DMS53 (cell line): ENCODE data around the gene PTPRN2.
A peak's percentile ranks its signal among the peaks of the same experiment; 100 is the strongest.

Experiments used
- DNase-seq: peaks from one replicate; lab custom pipeline; 2025; lab: John Stamatoyannopoulos, UW

The PTPRN2 gene

DNA sequence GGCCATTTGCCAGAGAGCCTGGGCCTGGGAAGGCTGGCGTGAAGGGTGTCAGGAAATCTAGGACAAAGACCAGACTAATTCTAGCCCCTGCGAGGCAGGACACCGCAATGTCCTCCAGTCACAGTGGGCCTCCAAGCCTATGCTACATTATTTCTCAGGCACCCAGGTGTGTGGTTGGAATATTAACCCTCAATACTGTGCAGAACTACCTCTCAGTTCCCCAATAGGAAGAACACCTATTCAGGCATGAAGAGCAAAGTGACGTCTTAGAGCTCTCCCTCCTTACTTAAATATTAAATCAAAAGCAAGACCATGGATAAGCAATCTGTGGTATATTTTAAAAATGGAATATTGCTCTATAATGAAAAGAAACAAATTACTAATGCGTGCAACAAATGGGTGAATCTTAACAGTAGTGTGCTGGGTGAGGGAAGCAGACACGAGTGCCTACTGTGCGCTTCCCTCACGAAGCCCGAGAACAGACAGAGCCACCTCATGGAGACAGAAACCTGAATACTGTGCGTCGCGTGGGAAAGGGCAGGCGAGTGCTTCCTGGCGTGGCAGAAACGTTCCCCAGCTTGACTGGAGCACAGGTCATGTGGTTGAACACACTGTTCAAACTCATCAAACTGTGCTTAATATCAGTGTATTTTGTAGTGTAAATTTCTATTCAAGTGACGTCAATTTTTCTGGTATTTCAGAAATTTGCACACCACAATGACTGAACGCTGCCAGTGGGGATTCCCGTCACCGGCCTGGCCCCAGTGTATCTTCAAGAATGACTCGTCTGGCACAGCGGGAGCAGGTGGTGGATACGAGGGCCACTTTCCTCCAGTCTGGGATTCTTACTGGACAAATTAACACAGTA, 15.5 kb upstream of the PTPRN2 start:
- no peak for DNase-seq

DNA sequence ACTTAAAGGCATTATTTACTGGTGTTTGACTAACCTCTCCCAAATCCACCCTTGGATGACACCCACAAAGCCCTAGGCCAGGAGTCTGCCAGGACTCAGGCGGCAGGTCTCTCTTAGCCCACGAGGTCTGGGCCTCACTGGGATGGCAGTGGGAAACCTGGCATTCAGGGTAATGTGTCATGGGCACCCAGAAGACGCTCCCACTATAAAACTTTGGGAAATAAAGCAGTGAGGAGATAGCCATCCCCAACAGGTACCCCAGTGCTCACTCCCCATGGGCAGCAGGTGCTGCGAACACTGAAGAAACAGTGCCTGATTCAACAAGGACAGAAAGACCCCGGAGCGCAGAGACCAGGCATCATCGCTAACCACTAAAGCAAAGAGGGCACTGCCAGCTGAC, 14.4 kb upstream of the PTPRN2 start:
- DNase-seq = no peak

DNA sequence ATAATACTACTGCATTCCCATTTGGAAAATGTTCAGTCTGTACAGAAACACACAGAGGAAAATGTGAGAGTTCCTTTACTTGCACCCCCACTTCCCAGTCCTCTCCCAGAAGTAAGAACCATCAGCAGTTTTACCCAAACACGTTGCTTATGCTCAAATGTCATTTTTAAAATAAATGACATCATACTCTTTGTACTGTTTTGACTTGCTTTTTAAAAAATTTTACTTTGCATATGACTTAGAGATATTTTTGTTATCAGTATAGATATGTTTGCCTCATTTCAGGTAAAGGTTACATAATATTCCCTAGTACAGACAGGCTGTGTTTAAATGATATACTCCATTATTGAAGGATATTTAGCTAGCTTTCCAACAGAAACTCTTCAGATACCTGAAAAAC, 13.5 kb upstream of the PTPRN2 start:
- DNase-seq = no peak

DNA sequence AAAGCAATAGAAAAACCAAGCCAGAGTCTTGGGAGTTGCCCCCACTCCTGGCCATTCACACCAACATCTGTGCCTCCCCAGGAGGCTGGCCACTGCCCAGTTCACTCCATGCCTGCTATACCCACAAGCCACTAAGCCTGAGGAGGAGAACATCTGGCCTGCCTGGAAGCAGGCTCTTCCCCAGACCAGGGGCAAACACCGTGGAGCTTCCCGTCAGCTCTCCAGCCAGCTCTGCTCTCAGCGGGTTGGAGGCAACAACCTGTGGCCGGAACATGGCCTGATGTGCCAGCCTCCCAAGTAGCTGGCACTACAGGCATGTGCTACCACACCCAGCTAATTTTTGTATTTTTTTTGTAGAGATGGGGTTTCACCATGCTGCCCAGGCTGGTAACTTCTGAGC, 9.1 kb upstream of the PTPRN2 start:
- DNase-seq = no peak

DNA sequence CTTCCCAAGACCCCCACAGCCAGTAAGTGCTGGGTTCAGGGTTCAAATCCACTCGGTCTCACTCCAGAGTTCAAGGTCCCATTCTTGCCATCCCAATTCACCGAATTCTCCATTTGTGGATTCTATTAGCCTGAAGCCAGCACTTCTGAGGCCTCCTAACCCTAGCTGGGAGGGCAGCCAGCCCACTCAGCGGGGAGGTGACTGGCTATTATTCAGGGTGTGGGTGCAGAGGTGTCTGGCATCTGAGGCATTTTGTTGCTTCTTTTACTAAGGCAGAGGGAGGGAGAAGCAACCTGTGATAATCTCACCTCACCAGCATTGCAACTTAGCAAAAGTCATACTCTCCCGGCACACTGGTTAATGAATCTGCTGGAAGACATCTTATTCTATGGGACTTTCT, 8.7 kb upstream of the PTPRN2 start:
- no peak for DNase-seq

DNA sequence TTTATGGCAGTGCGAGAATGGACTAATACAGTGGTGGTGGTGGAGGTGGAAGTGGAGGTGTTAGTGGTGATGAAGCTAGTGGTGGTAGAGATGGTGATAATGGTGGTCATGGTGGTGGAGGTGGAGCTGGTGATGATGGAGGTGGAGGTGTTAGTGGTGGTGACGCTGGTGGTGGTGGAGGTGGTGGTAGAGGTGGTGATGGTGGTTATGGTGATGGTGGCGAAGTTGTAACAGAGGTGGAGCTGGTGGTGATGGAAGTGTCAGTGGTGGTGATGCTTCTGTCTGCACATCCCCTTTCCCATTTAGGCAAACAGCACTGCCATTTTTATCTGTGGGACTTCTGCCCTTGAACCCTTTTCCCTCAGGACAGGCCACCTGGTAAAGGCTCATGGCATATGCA, 7.4 kb upstream of the PTPRN2 start:
- DNase-seq = no peak

DNA sequence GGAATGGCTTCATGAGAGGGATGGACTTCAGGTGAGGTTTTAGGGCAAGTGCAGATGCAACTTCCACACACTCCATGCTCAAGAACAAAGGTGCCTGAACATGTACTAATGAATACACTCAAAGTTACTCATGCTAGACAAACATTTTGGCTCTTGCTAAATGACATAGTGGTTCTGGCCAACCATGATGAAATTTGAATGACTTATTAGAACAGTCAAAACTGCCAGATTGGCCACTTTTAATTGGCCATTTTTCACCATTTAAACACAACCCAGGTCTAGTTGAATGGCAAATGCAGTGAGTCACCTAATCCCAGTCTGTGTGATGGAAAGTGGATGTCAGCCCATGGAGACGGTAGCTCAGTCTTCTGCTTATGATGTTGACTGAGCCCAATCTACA, 4.9 kb upstream of the PTPRN2 start:
- no peak for DNase-seq

DNA sequence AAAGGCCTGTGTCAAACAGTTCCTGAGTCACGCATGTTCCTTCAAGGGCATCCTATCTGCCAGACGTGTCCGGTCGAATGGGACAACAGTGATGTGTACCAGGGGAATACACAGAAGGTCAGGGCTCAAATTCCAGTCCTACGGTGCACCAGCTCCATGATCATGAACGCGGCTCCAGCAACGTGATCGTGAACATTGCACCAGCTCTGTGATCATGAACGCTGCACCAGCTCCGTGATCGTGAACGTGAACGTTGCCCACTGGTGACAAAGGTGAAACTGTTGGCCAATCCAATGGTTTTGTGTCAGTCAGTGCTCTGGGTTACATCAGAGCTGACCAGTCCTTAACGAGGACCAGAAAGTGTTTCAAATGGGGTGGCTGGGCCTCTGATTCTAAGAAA, 4.3 kb upstream of the PTPRN2 start:
- DNase-seq = no peak

DNA sequence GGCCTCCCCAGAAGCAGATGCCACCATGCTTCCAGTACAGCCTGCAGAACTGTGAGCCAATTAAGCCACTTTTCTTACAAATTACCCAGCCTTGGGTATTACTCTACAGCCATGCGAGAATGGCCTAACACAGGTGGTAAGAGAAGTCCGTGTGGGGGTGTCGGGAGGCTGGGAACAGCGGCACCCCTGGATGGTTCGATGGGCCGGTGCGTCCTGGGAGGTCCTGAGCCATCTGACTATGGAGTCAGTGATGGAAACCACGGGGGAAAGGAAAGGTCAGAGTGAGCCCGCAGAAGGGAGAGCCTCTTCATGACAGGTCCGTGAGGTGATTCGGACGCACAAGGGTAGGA, 2.5 kb upstream of the PTPRN2 start:
- DNase-seq = no peak

DNA sequence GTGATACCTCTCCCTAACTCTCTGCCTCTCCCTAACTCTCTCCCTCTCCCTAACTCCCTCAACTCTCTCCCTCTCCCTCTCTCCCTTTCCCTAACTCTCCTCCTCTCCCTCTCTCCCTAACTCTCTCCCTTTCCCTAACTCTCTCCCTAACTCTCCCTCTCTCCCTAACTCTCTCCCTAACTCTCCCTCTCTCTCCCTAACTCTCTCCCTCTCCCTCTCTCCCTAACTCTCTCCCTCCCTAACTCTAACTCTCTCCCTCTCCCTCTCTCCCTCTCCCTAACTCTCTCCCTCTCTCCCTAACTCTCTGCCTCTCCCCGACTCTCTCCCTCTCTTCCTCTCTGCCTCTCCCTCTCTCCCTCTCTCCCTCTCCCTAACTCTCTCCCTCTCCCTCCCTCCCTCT, 2.0 kb upstream of the PTPRN2 start:
- no peak for DNase-seq

DNA sequence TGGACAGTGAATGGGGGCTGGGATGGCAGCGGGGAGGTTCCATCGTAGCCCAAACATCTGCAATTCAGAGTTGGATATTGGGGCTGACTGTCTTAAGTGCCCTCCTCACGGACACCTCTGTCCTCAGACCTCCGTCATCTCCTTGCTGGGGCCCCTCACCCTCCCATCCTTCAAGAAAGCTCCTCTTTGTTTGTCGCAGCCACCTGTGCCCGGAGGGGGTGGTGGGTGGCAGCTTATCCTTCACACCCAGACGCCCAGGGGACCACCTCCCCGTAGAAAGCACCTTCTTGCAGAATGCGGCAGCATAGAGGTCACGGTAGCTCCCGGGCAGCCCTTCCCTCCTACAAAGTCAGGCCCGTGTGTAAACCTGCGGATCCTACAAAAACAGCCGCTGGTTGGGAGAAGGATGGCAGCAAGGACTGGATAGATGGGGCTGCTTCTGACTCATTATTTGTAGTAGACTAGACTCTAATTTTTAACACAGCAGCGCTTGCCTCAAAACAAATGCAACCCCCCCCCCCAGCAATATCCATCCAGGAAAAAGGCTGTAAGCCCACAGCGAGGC, 1.3 kb upstream of the PTPRN2 start:
- peak; percentile 26 for DNase-seq

DNA sequence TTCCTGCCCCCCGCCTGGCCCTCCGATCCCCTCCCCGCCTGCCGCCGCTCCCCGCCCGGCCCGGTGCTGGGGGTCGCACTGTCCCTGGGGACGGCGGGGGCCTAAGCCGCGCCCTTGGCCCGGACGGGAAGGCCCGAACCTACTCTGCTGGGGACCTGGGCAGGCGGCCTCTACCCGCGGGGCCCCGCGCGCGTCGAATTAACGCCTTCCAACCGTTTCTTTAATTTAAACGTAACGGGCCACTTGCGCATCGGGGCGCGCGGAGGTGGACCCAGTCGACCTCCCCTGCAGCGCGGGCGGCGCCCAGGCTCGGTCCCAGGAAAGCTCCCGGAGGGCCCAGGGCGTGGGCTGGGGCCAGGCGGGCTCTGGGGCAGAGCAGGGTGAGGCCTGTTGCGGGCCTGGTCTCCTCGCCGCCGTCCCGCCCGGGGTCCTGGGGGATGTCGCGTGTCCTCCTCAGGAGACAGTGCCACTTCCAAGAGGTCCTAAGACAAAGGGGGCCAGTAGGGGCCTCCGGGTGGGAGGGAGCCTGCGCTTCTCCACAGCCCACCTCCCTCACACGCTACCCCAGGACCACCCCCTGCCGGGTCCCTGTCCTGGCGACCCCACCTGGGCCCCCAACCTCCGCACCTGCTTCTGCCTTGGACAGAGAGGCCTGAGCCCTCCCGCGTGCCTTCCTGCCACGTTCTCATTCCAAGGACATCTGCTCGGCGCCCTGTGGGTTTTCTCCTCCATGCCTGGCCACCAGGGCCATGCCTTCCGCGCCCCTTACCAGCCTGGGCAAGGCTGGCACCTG, 658 bp upstream of the PTPRN2 start:
- peak; percentile 62 for DNase-seq

DNA sequence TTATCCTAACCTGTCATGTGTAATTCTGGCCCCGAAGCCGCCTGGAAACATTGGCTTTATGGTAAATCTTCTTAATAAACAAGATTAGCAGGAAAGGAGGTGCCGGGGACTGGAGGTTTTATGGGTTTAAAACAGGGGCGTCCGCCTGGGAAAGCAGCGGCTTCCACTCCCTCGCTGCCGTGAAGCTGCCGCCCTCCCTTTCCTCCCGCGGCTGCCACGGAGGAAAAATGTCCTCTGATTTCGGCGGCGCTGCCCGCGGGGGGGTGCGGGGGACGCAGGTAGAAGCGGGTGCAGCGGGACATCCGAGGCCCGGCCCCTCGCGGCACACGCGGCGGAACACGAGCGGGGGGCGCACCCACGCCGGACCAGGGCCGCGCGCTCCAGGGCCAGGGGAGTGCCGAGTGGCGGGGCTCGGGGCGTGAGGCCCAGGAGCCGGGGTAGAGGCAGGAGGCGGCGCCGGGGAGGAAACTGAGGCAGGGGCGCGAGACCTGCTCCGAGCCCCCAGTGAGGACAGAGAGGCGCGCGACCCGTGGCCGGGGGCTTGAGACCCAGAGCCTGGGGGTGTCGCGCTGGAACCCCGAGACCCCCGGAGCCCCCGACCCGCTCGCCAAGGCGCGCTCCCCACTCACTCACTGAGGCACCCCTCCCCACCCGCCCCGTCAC, 993 bp downstream of the PTPRN2 start:
- peak; percentile 75 for DNase-seq

DNA sequence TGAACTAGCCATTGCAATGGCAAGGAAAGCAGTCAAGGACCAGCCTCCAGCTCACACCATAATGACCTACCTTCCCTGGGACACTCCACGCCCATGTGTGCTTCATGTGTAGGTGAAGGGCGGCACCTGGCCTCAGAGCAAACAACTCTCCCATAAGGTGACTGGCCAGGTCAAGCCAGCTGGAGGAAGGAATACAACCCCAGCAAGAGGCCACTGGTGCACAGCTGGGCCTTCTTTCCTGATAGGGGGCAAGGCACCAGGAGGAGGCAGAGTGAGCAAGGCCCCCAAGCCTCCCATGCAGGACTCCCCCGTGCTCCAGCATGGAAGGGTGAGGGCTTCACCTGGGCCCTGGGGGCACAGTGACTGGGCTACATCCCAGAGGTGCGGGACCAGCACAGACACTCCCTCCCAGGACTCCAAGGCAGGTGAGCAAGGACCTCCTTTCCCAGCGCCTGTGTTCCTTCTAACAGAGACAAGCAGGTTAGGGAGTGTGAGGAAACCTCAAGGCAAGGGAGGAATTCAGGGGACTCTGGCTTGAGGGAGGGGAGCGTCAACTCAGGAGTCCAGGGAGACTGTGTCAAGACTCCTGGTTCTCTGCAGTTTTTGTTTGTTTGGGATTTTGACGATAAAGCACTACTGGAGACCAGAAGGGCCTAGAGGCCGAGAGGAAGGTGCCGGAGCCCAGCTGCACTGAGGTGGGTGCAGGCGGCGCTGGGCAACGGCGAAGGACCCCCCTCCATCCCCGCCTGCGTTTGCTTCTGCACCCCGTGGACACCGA, 1.7 kb downstream of the PTPRN2 start:
- peak; percentile 94 for DNase-seq

DNA sequence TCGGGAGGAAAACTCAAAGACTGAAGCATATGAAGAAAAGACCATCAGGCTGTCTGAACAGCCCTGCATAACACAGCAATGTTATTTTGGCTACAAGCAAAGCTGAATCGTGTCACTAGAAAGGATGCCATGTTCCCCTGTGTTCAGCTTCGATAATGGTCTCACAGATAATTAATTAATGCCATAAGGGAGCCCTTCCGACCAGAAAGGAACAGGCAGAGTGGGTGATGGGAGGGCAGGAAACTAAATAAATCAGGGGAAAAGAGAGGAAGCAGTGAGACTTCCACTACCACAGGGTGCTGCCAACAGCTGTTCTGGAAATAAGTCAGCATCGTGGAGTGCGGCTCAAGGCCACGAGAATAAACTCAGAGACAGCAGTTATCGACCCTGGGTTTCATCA, 3.2 kb downstream of the PTPRN2 start:
- DNase-seq = no peak

DNA sequence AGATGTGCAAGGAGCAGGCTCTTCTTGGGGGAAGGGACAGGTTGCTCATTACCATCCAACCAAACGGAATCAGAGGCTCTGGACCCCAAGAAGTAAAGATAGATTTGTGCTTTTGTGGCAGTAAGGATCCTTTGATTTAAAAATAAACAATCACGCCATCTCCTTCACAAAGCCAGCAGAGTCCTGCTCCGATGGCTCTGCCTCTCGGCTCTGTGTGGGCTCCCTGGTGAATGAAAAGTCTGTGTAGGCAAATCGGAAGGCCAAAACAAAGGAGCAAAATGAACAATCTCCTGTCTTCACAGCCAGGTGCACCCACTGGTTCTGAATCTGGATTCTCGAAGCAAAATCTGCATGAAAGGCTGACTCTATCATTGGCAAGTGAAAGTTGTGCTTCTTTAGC, 3.8 kb downstream of the PTPRN2 start:
- DNase-seq = no peak

DNA sequence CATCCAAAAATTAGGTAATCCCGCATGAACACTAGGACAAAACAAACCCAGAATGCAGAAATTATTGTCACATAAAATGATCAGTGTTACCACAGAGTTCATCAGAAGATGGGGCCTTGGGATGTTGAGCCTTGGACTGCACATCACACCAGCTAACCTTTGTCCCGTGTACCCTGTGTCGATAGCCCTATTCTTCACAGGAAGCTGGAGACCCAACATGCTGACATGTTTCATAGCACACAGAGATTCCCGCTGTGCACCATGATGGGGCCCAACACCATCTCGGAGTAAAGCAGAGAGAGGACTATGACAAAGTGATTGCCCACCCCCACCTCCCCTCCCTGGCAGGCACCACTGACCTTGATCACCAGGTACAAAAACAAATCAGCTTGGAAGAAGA, 4.5 kb downstream of the PTPRN2 start:
- DNase-seq = no peak

DNA sequence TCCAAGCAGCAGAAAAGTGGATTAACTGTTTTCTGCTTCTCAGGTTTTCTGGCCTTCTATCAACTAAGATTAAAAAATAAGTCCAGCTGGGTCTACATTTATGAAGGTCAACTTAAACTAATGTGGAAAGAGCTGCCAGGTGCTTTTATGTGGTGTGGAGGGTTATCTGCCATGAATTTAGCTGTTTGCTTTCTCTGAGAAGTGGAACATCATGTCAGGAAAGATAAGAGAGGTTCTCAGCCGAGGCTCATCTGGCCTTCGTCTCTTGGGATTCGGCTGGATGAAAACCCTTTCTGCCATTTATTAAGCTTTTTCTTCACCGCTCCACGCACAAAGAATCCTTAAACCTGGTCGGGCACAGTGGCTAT, 5.5 kb downstream of the PTPRN2 start:
- peak; percentile 93 for DNase-seq

DNA sequence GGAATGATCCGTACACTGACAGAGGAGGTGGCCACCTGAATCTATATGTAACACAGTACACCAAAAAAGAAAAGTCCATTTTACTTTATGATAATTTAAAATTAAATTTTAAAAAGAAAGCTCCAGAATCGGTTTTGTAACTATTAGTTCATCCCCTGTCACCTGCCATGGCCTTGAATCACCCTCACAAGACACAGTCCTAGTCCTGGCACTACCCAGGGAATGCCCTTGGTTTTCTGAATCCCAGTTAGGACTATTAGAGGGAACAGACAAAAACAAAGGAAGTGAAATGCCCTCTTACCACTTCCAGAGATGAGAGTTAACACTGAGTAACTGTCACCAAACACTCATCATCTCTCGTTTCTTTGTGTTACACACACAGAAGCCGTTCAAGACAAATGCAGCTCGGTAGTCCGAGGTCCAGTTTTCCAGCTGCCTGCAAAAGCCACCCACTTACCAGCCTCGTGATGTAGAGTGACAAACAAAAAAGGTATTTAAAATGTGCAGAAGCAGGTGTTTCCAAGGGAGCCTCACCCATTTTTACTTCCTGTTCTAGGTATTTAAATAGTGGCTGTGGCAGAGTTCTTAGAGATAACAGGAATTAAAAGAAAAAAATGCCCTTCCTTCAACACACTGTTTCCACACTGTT, 6.1 kb downstream of the PTPRN2 start:
- DNase-seq = peak; percentile 98

DNA sequence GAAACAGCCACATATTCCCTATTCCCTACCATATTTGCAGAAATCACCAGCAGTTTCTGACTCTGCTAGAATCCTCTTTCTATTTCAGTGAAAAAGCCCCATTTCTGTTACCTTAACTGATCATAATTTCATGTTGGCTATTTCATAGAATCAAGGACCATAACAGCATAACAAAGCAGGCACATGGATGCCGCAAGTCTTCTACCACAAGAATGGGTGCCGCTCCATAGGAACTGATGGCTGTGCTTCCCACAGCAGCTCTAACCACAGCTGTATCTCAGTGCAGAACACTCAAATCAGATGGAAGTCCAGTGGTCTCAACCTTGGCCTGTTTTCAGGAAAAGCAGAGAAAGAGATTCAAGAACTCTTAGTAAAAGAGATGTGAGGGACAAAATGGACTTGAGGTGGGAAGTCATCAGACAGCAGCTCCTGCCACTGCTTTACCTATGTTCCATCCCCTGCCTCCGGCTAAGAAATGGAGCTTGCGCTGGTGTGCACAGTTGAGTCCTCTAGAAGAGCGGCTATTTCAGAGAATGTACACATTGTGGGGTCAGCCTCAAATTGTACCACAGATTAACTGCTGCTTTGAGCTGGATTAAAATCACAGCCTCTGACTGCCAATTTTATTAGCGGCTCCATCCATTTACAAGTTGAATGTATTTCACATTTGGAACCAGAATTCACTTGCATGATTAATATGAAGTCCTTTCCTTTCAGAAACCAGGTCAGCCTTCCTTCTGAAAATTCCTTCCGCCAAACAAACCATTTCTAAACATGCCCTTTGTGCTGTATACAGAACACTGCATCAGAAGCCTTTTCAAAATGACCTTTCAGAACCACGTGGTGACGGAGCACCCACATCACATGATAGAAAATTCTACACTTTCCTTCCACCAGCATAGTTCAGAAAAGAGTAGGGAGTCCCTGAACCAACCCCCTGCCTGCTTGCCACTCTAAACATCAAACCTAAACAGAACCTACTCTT, 7.7 kb downstream of the PTPRN2 start:
- peak; percentile 15 for DNase-seq
